Prostate gland (tissue), 2 donors: ENCODE data around the gene CDHR5. TPM values are rescaled to one million over a fixed set of nuclear protein-coding genes. Genes with fewer than 3 reads are reported as not detected.

Experiments used
- DNase-seq: peaks from one replicate; pipeline ENCODE4 v3.0.0-alpha.2; 2019; ENCODE audit warnings: low spot score
- H3K27ac ChIP-seq, 2 donors: fragments of 200-600 bp; sonication (generic); 2 replicates each; pipeline ENCODE4 v1.5.1; 2017 to 2019
- H3K27me3 ChIP-seq: fragments of 200-600 bp; sonication (generic); replicated peaks from 2 replicates; pipeline ENCODE4 v1.5.1; 2019; ENCODE audit not compliant: insufficient read depth
- H3K36me3 ChIP-seq, 2 donors: fragments of 200-600 bp; sonication (generic); 1 replicate in 1 of 2; 2 replicates in 1 of 2; pipeline versions ENCODE4 v1.5.1 to v1.8.1; 2017 to 2019
- H3K4me1 ChIP-seq: fragments of 200-600 bp; sonication (generic); replicated peaks from 2 replicates; pipeline ENCODE4 v1.5.1; 2019
- H3K4me3 ChIP-seq, 2 donors: fragments of 200-600 bp; sonication (generic); 2 replicates each; pipeline ENCODE4 v1.5.1; 2017 to 2019
- H3K9me3 ChIP-seq: fragments of 200-600 bp; sonication (generic); 2 replicates; pipeline ENCODE4 v1.5.1; 2017
- POLR2A ChIP-seq: fragments of 450-650 bp; IDR thresholded peaks from one replicate; pipeline ENCODE4 v1.6.1; 2016; ENCODE audit warnings: antibody characterized with exemption, mild to moderate bottlenecking
- POLR2AphosphoS5 ChIP-seq: sonication (generic); formaldehyde crosslinking; IDR thresholded peaks from one replicate; pipeline ENCODE4 v1.6.1; 2017; ENCODE audit warnings: antibody characterized with exemption
- WGBS: methylation state at CpG from one replicate; pipeline ENCODE4 v1.1.5; 2018; 5-methylcytosine and 5-hydroxymethylcytosine counted together
- intact Hi-C: fragments of 100-400 bp; cut with DNase I; formaldehyde crosslinking; loops from one replicate; pipeline ENCODE4 v1.14.2; 2022
- microRNA counts, 2 donors: library from miRNA; unstranded; fragments of <30 nt; microRNA quantifications; one replicate each; lab custom pipeline; 2016 to 2017
- microRNA-seq: library from miRNA; unstranded; fragments of <30 nt; microRNA quantifications from one replicate; pipeline ENCODE4, GENCODE V29; 2016
- small RNA-seq, 2 donors: library from RNA; depleted of rRNA; stranded (forward); fragments of <200 nt; gene quantifications; one replicate each; pipeline ENCODE3, GENCODE V24; 2016
- total RNA-seq, 2 donors: library from RNA; depleted of rRNA; stranded (reverse); fragments of >200 nt; gene quantifications; one replicate each; pipeline ENCODE4 v1.1.0, GENCODE V29; 2016
- TF ChIP-seq, protein P1 (sequence below), 4 experiments: fragments of 200-600 bp in 2 of 4; fragments of 450-650 bp in 2 of 4; sonication (generic) in 2 of 4; IDR thresholded peaks; 1 replicate in 3 of 4; 2 replicates in 1 of 4; pipeline ENCODE4 v1.5.1; 2016 to 2019; ENCODE audit warnings: antibody characterized with exemption in 4 of 4, mild to moderate bottlenecking in 2 of 4, moderate library complexity in 2 of 4

CDHR5 gene
- total RNA-seq, 2 donors from 2014 or later = 0.34 TPM; not detected in 1

DNA sequence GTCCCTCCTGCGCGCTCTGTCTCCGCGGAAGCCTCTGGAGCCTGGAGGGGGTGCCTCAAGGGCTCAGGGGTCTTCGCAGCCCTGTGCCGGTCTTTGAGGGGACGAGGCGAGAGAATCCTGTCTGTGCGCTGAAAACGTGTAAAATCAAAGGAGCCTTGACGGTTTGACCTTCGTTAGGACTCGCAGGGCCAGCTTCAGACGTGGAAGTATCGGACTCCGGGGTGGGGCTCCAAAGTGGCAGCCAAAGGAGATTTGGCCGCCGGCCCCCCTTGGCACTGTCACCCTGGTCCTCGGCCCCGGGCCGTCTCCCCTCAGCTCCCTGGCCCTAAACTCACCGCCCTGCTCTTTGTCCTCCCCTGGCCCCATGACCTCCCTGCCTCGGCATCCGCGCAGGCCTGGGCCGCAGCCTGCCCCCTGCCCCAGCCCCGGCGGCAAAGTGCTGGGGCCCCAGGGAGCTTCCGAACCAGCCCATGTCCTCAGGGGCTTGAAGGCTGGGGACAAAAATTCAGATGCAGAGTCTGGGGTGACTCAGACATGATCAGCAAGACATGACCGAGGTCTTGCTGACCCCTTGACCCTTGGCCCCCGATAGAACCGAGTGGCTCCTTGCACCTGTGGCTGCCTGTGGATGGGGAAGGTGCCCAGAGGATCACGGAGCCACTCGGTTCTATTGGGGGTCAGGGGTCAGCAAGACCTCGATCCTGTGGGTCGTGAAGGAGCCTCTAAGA is 55.4 kb downstream of the CDHR5 start:
- peak overlapping the region; percentile 70 to 84 for H3K27ac ChIP-seq
- no peaks in the 10 kb centered on the region for H3K27me3 ChIP-seq
- intact Hi-C loops = no loop called here
- peak overlapping the region; percentile 50 to 65 for H3K4me3 ChIP-seq
- DNase-seq = no peak
- H3K36me3 ChIP-seq = no peaks in the 10 kb centered on the region
- WGBS = 36% methylated on average over 36 of the region's 36 CpGs
- peaks cover 5% of the 10 kb centered on the region for H3K4me1 ChIP-seq
- TF ChIP-seq POLR2AphosphoS5 (no peak), POLR2A (peak; percentile 4)
- no peaks in the 10 kb centered on the region for H3K9me3 ChIP-seq

DNA sequence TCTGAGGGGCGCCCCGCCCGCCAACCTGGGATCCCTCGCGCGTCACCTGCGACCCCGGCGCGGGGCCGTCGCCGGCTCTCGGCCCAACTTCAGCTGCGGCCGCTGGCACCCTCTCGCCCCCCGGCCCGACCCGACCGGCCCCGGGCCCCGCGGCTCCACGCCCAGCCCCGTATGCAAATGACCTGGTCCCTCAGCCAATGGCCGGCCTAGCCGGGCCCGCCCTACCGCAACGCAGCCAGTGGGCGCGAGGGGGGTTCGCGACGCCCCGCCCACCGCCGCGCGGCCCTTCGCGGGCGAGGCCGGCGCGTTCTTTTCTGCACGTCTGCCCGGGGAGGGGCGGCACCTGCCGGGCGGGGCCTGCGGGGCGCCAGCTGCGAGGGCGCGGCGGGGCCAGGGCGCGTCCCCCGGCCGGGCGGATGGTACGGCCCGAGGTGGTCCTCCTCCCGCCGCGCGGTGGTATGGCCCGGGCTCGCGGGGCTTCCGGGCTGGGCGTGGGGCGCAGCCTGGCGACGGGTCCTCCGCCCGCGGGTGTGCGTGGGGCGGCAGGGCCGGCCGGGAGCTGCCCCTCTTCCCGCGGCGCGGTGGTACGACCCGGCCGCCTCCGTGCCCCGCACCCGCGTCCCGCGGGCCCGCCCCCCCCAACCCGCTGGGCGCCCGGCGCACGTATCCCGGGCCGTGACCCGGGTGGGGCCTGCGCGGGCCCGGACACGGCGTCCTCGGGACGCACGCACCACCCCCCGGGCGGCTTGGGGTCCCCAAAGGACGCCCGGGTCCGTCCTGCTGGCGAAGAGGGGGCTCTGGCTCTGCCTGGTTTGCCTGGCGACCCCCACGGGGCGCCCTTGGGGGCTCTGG is 56.2 kb downstream of the CDHR5 start:
- WGBS = 2% methylated on average over 42 of the region's 123 CpGs
- Histone ChIP-seq H3K4me1 (peaks cover 13% of the 10 kb centered on the region), H3K4me3 (peak overlapping the region; percentile 50 to 65), H3K9me3 (no peaks in the 10 kb centered on the region), H3K36me3 (no peaks in the 10 kb centered on the region), H3K27me3 (no peaks in the 10 kb centered on the region), H3K27ac (peak overlapping the region; percentile 77 to 84)
- intact Hi-C loops = no loop called here
- DNase-seq = peak; percentile 92
- peak; percentile 56 for TF ChIP-seq POLR2AphosphoS5
- peak; percentile 87 for TF ChIP-seq POLR2A
- TF ChIP-seq, protein P1, sequence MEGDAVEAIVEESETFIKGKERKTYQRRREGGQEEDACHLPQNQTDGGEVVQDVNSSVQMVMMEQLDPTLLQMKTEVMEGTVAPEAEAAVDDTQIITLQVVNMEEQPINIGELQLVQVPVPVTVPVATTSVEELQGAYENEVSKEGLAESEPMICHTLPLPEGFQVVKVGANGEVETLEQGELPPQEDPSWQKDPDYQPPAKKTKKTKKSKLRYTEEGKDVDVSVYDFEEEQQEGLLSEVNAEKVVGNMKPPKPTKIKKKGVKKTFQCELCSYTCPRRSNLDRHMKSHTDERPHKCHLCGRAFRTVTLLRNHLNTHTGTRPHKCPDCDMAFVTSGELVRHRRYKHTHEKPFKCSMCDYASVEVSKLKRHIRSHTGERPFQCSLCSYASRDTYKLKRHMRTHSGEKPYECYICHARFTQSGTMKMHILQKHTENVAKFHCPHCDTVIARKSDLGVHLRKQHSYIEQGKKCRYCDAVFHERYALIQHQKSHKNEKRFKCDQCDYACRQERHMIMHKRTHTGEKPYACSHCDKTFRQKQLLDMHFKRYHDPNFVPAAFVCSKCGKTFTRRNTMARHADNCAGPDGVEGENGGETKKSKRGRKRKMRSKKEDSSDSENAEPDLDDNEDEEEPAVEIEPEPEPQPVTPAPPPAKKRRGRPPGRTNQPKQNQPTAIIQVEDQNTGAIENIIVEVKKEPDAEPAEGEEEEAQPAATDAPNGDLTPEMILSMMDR (IDR thresholded peaks at IDR 0.05) = peak in 1 of 4 experiments; percentile 15

DNA sequence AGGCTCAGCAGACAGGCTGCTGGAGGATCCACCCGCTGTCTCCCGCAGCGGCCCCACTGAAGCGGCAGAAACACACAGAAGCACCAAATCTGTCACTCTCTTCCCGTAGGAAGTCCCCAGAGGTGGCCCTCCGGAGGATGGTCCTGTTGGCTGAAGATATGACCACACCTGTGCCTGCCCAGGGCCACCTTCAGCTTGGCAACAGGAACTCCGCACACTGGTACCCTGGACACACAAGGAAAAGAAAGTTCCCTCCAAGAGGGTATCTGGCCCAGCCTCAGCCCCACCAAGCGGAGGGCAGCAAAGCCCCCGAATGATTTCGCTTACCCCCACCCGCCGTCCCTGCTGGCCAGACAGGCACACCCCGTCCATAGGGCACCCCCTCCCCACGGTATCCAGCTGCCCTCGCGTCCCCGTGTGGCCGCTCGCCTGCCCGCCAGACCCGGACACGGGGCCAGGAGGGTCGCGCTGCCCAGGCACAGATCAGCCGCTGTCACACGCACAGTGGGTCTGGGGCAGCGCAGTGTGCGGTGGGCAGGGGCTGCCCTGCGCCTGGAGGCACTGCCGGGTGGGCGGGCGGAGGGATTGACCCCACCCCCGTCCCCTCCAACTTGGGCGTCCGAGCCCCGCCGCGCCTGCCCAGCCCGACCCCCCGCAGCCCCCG is 57.0 kb downstream of the CDHR5 start:
- peak overlapping the region; percentile 77 to 84 for H3K27ac ChIP-seq
- TF ChIP-seq POLR2A (no peak), POLR2AphosphoS5 (no peak)
- TF ChIP-seq, protein P1 (IDR thresholded peaks at IDR 0.05) = no peak
- WGBS = 18% methylated on average over 31 of the region's 41 CpGs
- peak overlapping the region; percentile 50 to 65 for H3K4me3 ChIP-seq
- intact Hi-C loops = no loop called here
- peaks cover 16% of the 10 kb centered on the region for H3K4me1 ChIP-seq
- H3K9me3 ChIP-seq = no peaks in the 10 kb centered on the region
- no peaks in the 10 kb centered on the region for H3K36me3 ChIP-seq
- no peak for DNase-seq
- H3K27me3 ChIP-seq = no peaks in the 10 kb centered on the region

DNA sequence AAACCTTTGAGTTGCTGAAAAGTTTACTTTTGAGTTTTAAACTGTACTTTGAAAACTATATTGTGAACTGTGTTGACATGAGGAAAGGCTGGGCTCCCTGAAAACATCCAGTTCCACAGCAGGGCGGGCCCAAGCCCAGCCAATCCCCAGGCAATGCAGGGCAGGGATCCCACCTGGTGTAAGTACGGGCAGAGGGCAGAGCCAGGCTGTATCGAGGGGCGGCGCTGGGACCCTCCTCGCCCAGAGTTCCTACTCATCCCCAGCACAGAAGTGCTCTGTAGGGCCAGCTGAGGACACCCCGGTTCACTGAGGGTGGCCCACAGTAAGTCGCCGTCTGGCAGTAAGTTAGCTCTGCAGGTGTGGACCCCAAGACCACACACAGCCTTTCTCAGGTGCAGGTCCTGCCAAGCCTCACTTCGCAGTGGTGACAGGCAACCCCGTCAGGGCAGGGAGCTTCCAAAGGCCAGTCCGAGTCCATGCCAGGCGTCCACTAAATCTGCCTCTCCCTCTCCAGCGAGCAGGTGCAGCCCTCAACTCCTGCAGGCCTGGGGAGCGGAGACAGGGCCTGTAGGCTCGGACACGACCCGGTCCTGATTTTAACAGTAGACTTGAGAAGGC is 57.6 kb downstream of the CDHR5 start:
- Histone ChIP-seq H3K27ac (peak overlapping the region; percentile 77 to 84), H3K4me1 (peaks cover 22% of the 10 kb centered on the region), H3K36me3 (no peaks in the 10 kb centered on the region), H3K27me3 (no peaks in the 10 kb centered on the region), H3K4me3 (no peak overlapping the region), H3K9me3 (no peaks in the 10 kb centered on the region)
- 81% methylated on average over 18 of the region's 18 CpGs for WGBS
- no peak for DNase-seq
- TF ChIP-seq POLR2AphosphoS5 = no peak
- TF ChIP-seq, protein P1 (IDR thresholded peaks at IDR 0.05) = no peak
- TF ChIP-seq POLR2A = no peak
- intact Hi-C loops = no loop called here

MicroRNAs within 50 kb of the gene (microRNA counts, 767-probe panel; counts per million panel counts)
- microRNA hsa-miR-210 (lab: Ali Mortazavi, UCI) = 0 to 431 counts per million in 2 donors

Small RNA genes within 50 kb of the gene (microRNA-seq; reads per million reads assigned to microRNA genes)
- gene MIR210 = 79.2 reads per million, percentile 71 among the genes with 10 or more reads in this experiment

Small RNA genes within 50 kb of the gene (small RNA-seq; reads per million reads assigned to genes)
- gene MIR210 = 9.0 to 54.3 reads per million in 2 donors

Other genes starting within 250 kb of the CDHR5 start
- gene PKP3, start 230.7 kb downstream of the CDHR5 start, total RNA-seq = 10 to 100 TPM; 58.6 to 88.4 TPM
- gene SIGIRR, start 210.0 kb downstream of the CDHR5 start, total RNA-seq = 10 to 100 TPM; 40.4 to 75.6 TPM
- 1 to 10 TPM; 8.4 to 9.1 TPM for gene ANO9, start 182.9 kb downstream of the CDHR5 start, total RNA-seq
- gene PTDSS2, start 174.7 kb downstream of the CDHR5 start, total RNA-seq = 10 to 100 TPM; 46.3 to 50.3 TPM
- 100 to 1,000 TPM; 221 to 272 TPM for gene RNH1, start 117.7 kb downstream of the CDHR5 start, total RNA-seq
- 10 to 100 TPM; 47.0 to 62.8 TPM for gene HRAS, start 89.4 kb downstream of the CDHR5 start, total RNA-seq
- 1 to 10 TPM; 1.9 to 9.1 TPM for gene LRRC56, start 87.4 kb downstream of the CDHR5 start, total RNA-seq
- gene LMNTD2, start 64.2 kb downstream of the CDHR5 start, total RNA-seq = 10 to 100 TPM in 1 of 2 donors, 1 to 10 TPM in 1; 8.7 to 19.2 TPM
- gene RASSF7, start 64.0 kb downstream of the CDHR5 start, total RNA-seq = 100 to 1,000 TPM in 1 of 2 donors, 10 to 100 TPM in 1; 49.4 to 107 TPM
- gene PHRF1, start 48.5 kb downstream of the CDHR5 start, total RNA-seq = 10 to 100 TPM; 20.8 to 55.2 TPM
- 10 to 100 TPM; 34.7 to 39.8 TPM for gene IRF7, start 9.0 kb downstream of the CDHR5 start, total RNA-seq
- gene SCT, start 2.2 kb upstream of the CDHR5 start, total RNA-seq = not detected
- gene DRD4, start 12.3 kb upstream of the CDHR5 start, total RNA-seq = under 1 TPM; 0.68 TPM
- gene DEAF1, start 70.3 kb upstream of the CDHR5 start, total RNA-seq = 100 to 1,000 TPM in 1 of 2 donors, 10 to 100 TPM in 1; 53.5 to 102 TPM
- gene TMEM80, start 70.9 kb upstream of the CDHR5 start, total RNA-seq = 10 to 100 TPM; 66.0 to 70.9 TPM
- 100 to 1,000 TPM in 1 of 2 donors, 10 to 100 TPM in 1; 92.1 to 114 TPM for gene EPS8L2, start 81.3 kb upstream of the CDHR5 start, total RNA-seq
- 100 to 1,000 TPM; 124 to 285 TPM for gene TALDO1, start 122.5 kb upstream of the CDHR5 start, total RNA-seq
- 10 to 100 TPM; 29.9 to 72.3 TPM for gene GATD1, start 152.5 kb upstream of the CDHR5 start, total RNA-seq
- 1 to 10 TPM in 1 of 2 donors, under 1 TPM in 1; 0.18 to 1.6 TPM for gene CEND1, start 165.1 kb upstream of the CDHR5 start, total RNA-seq
- gene SLC25A22, start 173.3 kb upstream of the CDHR5 start, total RNA-seq = 10 to 100 TPM; 21.2 to 43.2 TPM
- gene PIDD1, start 180.3 kb upstream of the CDHR5 start, total RNA-seq = 10 to 100 TPM; 15.3 to 60.5 TPM
- 100 to 1,000 TPM; 431 to 906 TPM for gene RPLP2, start 185.0 kb upstream of the CDHR5 start, total RNA-seq
- 100 to 1,000 TPM in 1 of 2 donors, 10 to 100 TPM in 1; 61.8 to 115 TPM for gene PNPLA2, start 194.0 kb upstream of the CDHR5 start, total RNA-seq
- gene CRACR2B, start 203.0 kb upstream of the CDHR5 start, total RNA-seq = 10 to 100 TPM; 23.2 to 83.0 TPM
- 100 to 1,000 TPM; 313 to 362 TPM for gene CD151, start 208.0 kb upstream of the CDHR5 start, total RNA-seq
- 10 to 100 TPM; 64.5 to 91.1 TPM for gene POLR2L, start 217.6 kb upstream of the CDHR5 start, total RNA-seq
- gene TSPAN4, start 217.9 kb upstream of the CDHR5 start, total RNA-seq = 10 to 100 TPM; 48.8 to 94.9 TPM